ENCODE results near the gene SIPA1.

DNA sequence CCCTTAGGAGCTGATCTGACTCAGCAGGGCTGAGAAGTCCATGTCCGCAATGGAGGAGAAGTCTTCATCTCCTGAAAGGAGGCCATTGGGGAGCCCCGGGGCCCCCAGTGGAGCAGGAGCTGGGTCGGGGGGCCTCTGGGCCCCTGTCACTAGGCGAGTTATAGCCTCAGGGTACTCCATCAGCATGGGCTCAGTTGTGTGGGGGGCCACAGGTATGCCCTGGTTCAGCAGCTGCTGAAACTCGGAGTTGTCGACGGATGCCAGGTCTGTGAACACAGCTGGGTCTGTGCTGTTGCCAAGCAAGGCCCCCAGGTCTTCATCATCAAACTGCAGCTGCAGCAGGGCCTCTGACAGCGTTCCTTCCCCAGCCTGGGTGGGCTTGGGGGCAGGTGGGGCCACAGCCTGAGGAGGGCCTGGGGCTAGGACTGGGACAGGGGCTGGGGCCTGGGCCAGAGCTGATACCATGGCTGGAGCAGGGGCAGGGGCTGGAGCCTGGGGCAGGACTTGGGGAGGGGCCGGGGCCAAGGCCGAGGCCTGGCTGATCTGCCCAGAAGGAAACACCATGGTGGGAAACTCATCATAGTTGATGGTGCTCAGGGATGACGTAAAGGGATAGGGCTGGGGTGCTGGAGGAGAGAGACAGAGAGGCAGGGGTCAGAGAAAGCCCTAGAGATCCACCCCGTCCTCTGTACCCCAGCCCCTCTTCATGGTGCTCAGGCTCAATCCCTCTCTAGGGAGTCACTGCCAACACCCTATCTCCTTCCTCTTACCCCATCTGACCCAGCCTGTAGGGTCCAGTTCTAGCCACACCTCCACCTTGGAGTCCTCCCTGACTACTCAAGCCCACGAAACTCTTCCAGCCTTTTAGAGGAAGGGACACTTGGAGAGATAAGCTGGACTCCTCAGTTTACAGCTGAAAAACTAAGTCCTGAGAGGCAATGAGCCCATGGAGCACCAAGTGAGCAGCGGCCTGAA, 16.8 kb downstream of the SIPA1 start:
- TF ChIP-seq EP300 (IDR thresholded peaks at IDR 0.05; ENCODE audit: borderline replicate concordance in 1 of 2, low read depth in 2 of 2, low read length in 2 of 2), result no peak
- TF ChIP-seq YY1 (IDR thresholded peaks at IDR 0.05; ENCODE audit: low read depth, low read length), result no peak
- no peak for TF ChIP-seq MAX (IDR thresholded peaks at IDR 0.05)
- TF ChIP-seq, protein P1, sequence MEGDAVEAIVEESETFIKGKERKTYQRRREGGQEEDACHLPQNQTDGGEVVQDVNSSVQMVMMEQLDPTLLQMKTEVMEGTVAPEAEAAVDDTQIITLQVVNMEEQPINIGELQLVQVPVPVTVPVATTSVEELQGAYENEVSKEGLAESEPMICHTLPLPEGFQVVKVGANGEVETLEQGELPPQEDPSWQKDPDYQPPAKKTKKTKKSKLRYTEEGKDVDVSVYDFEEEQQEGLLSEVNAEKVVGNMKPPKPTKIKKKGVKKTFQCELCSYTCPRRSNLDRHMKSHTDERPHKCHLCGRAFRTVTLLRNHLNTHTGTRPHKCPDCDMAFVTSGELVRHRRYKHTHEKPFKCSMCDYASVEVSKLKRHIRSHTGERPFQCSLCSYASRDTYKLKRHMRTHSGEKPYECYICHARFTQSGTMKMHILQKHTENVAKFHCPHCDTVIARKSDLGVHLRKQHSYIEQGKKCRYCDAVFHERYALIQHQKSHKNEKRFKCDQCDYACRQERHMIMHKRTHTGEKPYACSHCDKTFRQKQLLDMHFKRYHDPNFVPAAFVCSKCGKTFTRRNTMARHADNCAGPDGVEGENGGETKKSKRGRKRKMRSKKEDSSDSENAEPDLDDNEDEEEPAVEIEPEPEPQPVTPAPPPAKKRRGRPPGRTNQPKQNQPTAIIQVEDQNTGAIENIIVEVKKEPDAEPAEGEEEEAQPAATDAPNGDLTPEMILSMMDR (IDR thresholded peaks at IDR 0.05; ENCODE audit: control extremely low read depth in 1 of 3, insufficient read depth in 1 of 3, low read depth in 1 of 3, low read length in 3 of 3), result no peak
- TF ChIP-seq POLR2AphosphoS5 (IDR thresholded peaks at IDR 0.05; ENCODE audit: low read depth, low read length), result no peak
- no peak for TF ChIP-seq EZH2 (IDR thresholded peaks at IDR 0.05; ENCODE audit: low read depth, low read length, severe bottlenecking)
- TF ChIP-seq SIN3A (conservative IDR thresholded peaks at IDR 0.05 in 1 of 2, IDR thresholded peaks at IDR 0.05 in 1 of 2; ENCODE audit: low read depth in 1 of 2, low read length in 2 of 2), result no peak
- TF ChIP-seq SIRT6 (IDR thresholded peaks at IDR 0.05; ENCODE audit: low read length), result no peak
- no peak for TF ChIP-seq RAD21 (IDR thresholded peaks at IDR 0.05 in 1 of 2, conservative IDR thresholded peaks at IDR 0.05 in 1 of 2; ENCODE audit: low read depth in 2 of 2, low read length in 2 of 2)
- no peak for TF ChIP-seq JUN (IDR thresholded peaks at IDR 0.05; ENCODE audit: low read depth, low read length)
- TF ChIP-seq POLR2A (IDR thresholded peaks at IDR 0.05; ENCODE audit: control extremely low read depth in 1 of 2, low read depth in 2 of 2, low read length in 2 of 2), result 0 out of 3 replicates have a peak, but pooled peaks of 1 of the 2 experiments have one; percentile 12

Data from H1 (cell line).